DMS153 treated with DMSO at 0.1 percent for 48 hours (cell line): ENCODE data around the gene KCNJ4.
A peak's percentile ranks its signal among the peaks of the same experiment; 100 is the strongest.
"Not testable (repeated sequence)": the region's sequence is repeated elsewhere in the genome, so short reads cannot be mapped to it uniquely, and the experiment has no call there.

ENCODE experiments used
- DNase-seq: peaks from one replicate; lab custom pipeline; 2025; ENCODE audit not compliant: unreplicated experiment; lab: John Stamatoyannopoulos, UW

KCNJ4 gene

DNA sequence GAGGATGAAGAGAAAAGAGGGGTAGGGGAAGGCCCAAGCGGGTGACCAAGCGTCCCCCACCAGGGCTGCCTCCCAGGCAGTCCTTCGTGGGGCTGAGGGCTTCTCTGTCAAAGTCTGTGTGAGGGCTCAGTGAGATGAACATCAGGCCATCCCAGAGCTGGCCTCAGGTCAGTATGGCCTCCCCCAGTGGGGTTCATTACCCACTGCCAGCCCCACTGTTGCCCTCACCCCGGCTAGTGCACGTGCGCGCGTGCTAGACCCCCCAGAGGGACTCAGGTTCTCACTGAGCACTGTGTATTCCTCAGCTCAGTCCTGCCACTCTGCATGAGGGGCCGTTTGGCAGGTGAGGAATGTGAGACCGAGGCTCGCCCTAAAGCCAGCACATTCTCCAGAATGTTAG, 16.2 kb upstream of the KCNJ4 start:
- DNase-seq, result no peak

DNA sequence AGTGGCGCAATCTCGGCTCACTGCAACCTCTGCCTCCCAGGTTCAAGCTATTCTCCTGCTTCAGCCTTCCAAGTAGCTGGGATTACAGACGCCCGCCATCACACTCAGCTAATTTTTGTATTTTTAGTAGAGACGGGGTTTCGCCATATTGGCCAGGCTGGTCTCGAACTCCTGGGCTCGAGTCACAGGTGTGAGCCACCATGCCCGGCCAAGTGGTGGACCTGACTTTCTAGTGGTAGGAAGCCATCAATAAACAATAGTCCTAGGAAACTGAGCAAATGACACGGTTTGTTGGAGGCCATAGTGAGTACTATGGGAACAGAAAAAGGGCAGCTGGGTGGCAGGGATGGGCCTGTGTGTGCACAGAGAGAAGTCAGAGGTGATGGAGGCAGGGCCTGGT, 15.2 kb upstream of the KCNJ4 start:
- not testable (repeated sequence) for DNase-seq

DNA sequence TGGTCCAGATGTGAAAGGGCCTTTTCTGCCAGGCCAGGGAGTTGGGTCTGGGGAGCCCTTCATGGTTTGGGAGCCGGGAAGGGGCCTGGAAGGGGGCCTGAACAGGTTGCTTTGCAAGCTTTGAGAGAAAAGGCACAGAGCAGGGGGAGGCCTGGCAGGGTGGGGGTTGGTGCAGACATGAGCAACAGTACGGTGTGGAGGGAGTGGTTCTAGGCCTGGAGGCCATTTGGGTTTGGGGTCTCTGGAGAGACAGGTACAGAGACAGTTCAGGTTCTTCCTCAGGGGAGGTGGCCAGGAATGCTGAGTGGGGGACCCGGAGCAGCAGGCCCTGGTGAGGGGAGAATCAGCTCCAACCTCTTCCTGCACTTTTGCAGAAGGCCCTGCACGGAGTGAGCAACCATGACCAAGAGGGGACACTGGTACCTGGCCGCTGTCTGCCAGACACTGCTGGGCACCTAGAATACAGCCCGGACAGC, 14.3 kb upstream of the KCNJ4 start:
- no peak for DNase-seq

DNA sequence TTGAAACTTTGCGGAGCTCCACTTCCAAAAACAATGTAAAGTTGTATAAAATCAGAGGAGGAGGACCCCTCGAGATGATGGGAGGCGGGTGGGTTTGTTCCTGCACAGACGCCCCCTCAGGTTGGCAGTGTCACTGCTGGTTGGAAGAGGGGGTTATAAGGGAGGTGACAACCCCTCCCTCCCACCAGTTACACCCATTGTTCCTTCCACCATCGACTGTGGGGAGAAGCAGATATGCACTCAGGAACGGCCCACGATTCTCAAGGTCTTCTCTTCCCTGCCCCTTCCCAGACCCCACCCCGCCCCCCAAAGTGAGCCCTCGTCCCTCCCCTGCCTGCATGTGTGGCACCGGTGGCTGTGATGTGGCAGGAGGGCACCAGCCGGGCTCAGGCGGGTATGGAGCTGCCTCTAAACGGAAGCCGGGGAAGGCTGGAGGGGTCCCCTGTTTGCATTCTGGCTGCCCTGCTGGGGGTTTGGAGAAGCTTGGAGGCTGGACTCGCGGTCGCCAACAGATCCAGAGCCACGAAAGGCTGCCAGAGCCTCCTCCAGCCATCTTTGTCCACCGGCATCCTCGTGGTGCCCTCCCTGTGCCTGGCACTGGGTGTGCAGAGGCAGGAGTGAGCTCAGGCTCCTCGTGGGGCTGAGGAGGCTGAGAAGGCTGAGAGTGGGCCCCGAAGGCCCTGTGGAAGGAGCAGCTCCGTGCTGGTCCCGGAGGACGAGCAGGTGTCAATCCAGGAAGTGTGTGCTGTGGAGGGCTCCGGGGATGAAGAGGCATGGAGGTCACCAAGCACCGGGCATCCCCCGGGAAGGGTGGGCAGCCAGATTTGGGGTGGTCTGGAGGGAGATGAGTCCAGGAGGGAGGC, 13.7 kb upstream of the KCNJ4 start:
- no peak for DNase-seq

DNA sequence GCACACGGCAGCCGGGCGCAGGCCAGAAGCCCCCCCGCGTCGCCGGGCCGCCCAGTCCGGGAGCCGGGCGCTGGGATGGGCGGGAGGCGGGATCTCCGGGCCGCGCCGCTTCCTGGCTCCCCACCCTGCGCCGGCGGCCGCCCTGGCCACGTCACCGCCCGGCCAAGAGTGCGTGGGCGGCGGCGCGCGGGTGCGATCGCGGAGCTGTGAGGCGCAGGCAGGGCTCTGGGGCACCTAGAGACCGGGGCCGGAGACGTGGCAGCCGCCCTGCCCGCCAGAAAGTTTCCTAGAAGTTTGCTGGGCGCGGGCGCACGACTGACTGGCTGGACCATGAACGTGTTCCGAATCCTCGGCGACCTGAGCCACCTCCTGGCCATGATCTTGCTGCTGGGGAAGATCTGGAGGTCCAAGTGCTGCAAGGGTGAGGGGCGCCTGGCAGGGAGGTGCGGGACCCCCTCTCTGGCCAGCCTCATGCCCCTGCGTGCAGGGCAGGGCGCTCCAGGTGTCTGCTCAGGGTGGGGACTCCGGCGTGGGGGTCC, 13.0 kb upstream of the KCNJ4 start, which contains the start of gene KDELR3:
Gene KDELR3 (plus strand): TSS at position 193 of the 539 bp plus-strand sequence. CDS start 138 bp downstream, at position 331.
- no peak for DNase-seq

DNA sequence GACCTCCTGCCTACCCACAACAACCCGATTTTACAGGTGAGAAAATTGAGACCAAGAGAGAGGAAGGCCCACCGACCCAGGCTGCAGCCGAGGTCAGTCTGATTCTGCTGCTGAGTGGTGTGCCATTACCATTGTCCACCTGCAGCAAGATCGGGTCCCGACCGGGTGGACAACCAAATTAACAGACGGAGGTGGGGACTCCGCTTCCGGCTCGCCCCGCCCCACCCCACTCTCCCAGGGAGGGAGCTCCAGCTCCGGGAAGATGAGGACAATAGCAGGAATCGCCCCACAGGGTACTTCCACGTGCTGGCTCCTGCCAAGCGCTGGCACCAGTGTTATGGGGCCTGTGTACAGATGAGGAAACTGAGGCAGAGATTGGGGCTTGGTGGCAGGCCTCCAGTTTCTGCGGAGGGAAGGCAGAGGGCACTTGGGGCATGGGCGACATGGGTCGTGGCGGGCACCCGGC, 12.5 kb upstream of the KCNJ4 start:
- no peak for DNase-seq

DNA sequence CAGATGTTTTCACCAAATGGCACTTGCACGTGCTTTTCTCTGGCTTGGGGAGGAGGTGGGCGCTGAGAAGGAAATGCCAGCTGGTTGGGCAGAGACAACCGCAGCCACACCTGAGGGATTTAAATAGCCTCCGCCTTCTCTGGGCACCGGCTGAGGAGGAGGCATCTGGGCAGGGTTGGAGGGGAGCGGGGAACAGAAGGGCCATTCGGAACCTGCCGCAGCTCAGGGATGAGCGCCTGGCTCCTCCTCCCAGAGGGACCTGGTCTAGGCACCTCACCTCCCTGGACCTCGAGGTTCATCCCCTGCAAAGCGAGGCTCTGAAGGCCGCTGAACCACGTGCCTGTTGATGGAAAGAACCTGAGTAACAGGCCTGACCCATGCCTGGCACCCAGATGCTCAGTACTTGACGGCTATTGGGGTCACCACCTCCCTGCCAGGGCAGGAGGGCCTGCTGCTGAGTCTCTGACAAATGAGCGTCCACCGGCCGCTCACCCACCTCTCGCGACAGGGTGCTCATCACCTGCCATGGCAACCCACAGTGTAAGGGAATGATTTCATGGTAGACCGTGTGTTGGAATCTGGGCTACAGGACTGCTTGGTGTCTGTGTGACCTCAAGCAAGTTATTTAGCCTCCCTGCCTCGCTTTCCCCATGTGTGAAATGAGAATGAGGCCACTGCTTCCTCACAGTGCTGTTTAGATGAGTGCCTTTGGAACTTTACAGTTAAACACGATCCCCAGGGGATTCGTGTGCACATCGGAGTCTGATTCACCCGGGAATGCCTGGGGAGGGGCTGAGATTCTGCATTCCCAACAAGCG, 10.9 kb upstream of the KCNJ4 start:
- no peak for DNase-seq

DNA sequence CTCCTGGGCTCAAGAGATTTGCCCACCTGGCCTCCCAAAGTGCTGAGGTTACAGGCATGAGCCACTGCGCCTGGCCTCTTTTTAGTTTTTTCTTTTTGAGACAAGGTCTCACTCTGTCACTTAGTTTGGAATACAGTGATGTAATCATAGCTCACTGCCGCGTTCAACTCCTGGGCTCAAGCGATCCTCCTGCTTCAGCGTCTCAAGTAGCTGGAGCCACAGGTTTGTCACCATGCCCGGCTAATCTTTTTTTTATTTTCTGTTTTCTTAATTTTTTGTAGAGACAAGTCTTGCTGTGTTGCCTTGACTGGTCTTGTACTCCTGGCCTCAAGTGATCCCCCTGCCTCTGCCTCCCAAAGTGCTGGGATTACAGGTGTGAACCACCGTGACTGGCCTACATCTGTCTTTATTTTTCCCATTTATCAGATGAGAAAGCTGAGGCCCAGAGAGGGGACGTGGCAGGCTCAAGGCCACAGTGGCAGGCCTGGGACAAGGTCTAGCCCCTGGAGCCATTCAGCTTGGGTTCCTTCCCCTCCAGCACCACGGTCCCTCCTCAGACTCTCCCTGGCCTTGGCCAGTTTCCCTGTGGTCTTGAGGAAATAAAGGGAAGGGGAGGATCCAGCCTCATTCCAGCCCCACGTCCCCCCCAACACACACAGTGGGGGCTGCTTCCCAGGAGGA, 10.1 kb upstream of the KCNJ4 start:
- DNase-seq, result no peak

DNA sequence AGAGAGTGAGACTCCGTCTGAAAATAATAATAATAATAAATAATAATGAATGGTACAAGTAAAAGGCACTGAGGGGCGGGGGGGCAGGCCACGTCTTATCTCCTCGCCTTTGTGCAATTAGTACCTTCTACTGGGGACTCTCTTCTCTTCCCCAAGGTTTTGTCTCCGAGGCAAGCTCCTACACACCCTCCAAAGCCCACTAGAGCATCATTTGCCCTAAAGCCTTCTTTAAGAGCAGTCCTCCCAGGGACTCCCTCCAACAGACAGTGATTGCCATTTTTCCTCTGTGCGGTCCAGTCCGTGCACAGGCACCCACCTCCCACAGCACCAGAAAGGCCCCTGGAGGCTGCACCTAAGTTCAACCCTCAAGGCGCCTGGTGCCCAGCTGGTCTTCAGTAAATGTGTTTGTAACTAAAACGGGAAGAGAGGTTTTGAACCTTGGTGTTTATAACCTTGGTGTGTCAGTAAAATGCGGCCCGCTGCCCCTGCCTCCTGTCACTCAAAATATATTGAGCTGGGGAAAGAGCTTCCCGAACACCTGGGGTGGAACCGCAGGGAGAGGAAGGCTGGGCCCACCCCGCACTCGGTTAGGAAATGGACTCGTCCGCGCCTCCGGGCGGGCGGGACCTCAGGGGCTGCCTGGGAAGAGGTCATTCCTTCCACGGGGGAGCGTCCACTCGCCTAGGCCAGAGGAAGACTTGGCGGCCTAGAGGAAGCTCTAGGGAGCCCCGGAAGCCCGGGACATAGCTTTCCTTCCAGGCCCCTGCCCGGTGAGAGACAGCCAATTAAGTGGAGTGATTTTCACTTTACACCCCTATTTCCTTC, 8.2 kb upstream of the KCNJ4 start:
- DNase-seq, result no peak

DNA sequence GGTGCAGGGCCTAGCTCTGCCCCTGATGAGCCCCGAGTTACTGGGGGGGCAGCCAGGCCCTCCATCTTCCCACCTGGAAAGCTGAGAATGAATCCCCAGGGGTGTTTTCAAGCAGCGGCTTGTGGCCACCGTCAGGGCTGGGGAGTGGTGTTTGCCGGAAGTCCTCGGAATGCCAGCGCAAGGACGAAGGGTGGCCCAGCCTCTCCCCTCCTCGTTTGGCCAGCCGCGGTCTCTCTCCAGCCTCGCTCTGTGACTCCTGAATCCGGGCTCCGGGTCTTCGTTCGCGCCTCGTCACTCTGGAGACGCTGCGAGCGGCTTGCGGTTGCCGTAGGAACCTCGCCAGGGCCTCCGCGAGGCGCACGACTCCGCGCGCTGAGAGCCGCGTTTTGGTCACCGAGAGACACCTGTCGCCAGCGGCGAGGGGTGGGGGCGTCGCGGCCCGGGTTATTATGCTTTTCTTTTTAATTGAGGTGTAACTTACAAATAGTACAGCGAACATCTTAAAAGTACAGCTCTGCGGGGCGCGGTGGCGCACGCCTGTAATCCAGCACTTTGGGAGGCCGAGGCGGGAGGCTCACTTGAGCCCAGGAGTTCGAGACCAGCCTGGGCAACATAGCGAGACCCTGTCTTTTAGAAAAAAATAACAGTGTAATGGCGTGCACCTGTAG, 6.5 kb upstream of the KCNJ4 start:
- peak; percentile 80 for DNase-seq

DNA sequence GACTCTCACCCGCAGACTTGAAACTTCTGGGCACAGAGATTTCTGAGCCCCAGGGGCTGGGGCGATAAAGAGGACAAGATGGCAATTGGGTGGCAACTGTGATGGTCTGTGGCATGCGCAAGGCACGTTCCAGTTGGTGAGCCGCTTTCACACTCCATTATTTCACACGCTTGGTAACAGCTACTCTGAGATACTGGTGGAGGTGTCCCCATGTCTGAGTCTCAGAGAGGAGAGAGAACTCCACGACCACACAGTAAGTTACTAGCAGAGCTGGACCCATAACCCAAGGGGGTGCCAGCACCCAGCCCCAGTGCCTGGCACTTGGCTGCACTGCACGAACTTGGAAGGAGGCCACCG, 6.0 kb upstream of the KCNJ4 start:
- DNase-seq, result no peak

DNA sequence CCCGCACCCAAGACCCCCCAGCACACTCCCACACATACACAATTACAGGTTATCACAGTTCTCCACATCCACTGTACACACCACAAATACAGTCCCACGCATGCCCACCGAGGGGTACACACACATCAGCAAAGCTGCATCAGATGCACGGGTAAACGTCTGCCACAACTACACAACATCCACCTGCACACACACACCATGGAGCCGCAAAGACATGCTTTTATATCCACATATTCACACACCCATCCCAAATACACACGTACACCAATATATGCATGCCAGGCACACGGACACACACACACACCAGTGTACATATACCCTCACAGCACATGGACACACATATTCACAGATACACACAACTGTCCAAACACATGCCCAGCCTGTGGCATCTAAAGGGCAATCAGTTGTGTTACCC, 5.4 kb upstream of the KCNJ4 start:
- no peak for DNase-seq

DNA sequence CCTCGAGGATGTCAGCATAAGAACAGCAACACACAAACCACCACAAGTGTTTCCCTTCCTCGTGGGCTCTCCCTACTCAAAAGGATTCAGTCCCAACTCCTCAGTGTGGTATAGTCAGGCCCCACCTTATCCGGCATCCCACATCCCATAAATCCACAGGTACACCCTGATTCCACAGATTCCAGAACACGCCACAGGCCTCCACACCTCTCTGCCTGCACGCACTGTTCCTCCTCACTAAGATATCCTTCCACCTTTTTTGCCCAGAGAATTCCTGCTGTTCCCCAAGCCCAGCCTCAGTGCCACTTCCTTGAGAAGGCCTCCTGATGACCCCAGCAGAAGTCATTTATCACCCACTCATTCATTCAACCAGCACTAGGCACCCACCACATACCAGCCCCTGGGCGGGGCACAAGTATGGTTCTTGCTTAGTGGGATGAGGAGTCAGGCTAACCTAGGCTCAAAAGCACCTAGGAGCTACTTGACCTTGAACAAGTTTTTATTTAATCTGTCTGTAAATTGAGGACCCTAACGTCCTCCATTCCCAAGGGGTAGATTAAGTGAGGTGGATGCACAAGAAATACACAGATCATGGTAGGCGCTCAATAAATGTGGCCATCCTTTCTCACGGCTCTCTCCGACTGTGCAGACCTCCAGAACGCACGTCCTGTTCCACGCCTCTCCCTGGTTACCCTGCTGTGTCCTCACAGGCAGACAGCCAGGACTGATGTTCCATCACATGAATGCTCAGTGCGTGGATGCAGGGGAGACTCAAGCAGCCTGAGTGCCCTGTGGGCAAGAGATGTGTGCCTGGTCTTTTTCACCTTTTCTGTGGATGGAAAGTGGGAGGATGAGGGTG, 2.1 kb upstream of the KCNJ4 start:
- DNase-seq, result no peak

DNA sequence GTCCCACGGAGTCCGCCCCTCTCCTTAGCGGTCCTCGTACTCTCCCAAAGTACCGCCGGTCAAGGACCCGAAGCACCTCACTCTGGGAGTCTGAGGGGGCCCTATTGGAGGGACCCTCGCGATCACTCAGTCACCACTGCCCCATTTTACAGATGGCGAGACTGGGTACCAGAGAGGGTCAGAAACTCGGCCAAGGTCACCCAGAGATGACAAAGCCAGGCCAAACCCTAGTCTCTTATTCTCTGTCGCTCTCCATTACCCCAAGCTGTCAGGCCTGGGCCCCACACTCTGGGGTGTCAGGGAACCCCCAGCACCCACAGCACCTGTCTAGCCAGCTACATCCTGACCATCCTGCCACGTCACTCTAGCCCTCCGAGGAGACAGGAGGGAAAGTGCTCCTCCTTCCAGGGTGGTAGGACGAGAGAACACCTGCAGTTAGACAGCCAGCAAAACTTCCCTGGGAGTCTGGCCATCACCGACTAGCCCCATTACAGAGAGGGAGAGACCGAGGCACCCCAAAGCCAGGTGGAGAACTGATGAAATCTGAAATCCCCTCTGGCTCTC, 1.4 kb upstream of the KCNJ4 start:
- DNase-seq, result no peak

DNA sequence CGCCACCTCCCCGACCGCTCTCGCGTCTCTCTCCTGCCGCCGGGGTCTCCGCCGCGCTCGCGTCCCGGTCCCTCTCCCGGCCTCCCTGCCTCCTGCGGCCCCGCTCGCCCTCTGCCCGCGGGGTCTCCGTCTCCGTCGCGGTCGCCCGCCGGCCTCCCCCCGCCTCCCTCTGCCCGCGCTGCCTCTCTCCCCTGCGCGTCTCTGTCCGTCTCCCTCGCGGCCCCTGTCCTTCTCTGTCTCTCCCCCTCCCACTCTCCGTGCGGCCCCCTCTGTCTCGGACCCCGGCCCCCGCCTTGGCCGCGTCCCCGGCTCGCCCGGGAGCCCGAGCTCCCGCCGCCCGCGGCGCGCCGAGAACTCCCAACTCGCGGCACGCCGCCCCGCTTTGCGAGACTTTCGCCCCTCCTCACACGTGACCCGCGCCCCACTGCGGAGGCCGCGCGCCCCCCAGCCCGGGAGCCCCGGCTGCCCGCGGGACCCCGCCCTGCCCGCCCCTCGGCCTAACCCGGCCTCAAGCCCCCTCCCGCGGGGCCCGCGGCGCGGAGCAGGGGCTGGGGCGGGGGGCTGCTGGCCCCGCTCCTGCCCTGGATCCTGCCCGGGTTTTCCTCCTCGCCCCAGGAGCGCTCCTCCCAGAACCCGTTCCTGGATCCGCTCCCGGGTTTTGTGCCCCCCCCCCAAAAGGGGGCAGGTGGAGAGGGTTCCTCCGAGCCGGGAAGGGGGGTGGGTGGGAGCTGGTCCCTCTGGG, 702 bp upstream of the KCNJ4 start:
- DNase-seq, result no peak

DNA sequence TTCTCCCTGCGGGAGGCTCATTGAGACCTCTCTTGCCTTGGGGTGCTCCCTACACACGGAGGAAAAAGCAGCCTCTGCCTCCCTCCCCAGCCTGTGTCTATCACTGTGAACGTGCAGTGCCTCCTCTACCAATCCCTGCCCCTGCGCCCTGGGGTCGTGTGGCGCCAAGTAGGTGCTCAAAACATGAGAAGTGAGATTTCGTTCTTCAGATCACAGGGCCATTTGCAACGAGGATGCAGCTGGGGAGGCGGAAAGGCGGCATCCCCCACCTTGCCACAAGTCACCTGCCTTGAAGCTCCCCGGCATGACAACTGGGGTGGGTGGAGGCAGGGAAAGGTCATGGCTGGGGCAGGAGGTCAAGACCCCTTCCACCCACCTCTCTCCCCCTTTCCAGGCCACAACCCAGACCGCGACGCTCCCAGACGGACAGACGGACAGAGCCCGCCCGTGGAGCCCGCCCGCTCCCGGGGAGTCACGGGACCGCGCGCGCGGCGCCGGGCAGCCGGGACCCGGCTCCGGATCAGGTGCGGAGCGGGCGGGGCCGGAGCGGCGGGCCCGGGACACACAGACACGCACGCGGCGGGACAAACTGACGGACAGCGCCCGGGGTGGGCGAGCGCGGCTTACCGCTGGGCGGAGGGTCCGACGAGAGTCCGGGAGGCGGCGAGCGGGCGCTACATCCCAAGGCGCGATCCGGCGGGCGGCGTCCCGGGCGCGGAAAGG, 485 bp downstream of the KCNJ4 start:
- no peak for DNase-seq

DNA sequence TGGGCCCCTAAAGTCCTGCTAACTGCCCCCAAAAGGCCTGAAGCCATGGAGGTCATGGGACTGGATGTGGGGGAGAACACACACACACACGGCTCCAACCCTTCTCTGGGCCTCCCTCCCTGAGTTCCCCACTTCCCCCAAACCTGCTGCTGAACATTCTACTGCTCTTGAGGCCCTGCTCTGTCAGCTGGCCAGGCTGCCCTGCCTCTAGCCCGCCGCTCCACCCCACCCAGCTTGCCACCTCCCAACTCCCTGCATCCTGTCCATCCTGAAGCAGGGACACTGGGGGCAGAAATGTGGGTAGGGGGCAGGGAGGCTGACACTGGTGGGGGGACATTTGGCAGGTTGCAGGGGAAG, 1.0 kb downstream of the KCNJ4 start:
- DNase-seq, result no peak
